ENCODE results near the gene TNFRSF8.

The TNFRSF8 gene

DNA sequence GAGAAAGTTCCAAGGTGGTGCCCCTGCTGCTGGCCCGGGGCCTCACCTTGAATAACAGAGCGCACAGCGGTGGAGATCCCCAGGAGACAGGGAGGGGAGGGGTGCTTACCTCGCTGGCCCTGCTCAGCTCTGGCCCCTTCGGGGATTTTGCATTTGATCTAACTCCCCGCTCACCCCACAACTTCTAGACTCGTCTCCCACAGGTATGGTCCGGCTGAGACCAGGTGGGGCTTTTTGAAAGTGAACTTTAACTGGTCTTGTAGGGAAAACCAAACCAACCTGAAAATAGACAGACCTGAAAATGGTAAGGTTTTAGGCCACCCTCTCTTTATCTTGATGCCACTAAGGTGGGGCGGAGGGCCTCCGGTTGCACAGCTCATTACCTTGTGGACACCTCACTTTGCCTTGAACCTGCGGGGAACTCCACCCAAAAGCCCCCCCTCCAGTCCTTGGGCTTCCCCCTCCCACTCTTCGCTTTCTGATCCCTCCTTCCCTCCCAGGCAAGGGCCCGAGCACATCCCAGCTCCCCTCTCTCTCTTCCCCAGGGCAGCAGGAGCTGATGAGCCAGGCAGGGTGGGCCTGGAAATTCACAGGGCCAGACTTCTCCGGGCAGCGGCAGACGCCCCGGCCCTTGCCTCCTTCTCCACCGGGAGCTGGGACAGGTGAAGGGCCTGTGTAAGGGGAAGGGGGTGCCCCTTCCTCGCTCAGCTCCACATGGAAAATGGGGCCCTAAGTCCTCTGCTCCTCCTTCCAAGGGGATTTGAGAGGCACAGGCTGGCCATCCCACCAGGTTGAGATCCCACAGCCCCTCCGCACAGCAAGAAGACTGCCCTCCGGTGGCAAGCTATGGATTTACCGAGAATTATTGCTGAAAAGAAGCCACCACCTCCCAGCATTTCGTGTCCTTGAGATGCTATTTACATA, 16.1 kb downstream of the TNFRSF8 start:
- Histone ChIP-seq H3K4me3 (ENCODE audit: severe bottlenecking) (no peak overlapping the region), H3K27ac (ENCODE audit: poor library complexity, severe bottlenecking) (no peak overlapping the region), H3K27me3 (ENCODE audit: insufficient read depth, poor library complexity, severe bottlenecking) (no peaks in the 10 kb centered on the region), H3K36me3 (ENCODE audit: low read depth) (no peaks in the 10 kb centered on the region), H3K4me1 (ENCODE audit: insufficient read depth, poor library complexity, severe bottlenecking) (no peaks in the 10 kb centered on the region), H3K9me3 (ENCODE audit: severe bottlenecking) (peaks cover 2% of the 10 kb centered on the region)
- TF ChIP-seq, protein P1, sequence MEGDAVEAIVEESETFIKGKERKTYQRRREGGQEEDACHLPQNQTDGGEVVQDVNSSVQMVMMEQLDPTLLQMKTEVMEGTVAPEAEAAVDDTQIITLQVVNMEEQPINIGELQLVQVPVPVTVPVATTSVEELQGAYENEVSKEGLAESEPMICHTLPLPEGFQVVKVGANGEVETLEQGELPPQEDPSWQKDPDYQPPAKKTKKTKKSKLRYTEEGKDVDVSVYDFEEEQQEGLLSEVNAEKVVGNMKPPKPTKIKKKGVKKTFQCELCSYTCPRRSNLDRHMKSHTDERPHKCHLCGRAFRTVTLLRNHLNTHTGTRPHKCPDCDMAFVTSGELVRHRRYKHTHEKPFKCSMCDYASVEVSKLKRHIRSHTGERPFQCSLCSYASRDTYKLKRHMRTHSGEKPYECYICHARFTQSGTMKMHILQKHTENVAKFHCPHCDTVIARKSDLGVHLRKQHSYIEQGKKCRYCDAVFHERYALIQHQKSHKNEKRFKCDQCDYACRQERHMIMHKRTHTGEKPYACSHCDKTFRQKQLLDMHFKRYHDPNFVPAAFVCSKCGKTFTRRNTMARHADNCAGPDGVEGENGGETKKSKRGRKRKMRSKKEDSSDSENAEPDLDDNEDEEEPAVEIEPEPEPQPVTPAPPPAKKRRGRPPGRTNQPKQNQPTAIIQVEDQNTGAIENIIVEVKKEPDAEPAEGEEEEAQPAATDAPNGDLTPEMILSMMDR (IDR thresholded peaks at IDR 0.05; ENCODE audit: poor library complexity, severe bottlenecking), result peak; percentile 52
- DNase-seq (ENCODE audit: low spot score) (no peak), ATAC-seq (ENCODE audit: low read depth) (0 out of 3 replicates have a peak, but pooled peaks have one; percentile 27)

DNA sequence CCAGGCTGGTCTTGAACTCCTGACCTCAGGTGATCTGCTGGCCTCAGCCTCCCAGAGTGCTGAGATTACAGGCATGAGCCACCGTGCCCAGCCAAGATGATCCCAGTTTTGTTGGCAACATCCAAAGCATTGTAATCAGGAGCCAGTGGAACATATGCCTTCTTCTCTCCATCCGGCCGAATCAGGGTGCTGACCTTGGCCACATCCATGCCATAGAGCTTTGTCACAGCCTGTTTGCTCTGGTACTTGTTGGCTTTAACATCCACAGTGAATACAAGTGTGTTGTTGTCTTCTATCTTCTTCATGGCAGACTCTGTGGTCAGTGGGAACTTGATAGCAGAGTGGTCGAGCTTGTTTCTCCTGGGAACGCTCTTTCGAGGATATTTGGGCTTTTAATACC, 17.1 kb downstream of the TNFRSF8 start:
- H3K36me3 ChIP-seq (ENCODE audit: low read depth), result no peaks in the 10 kb centered on the region
- no peak overlapping the region for H3K4me3 ChIP-seq (ENCODE audit: severe bottlenecking)
- ATAC-seq (ENCODE audit: low read depth) (no peak), DNase-seq (ENCODE audit: low spot score) (no peak)
- no peak overlapping the region for H3K27ac ChIP-seq (ENCODE audit: poor library complexity, severe bottlenecking)
- TF ChIP-seq, protein P1 (IDR thresholded peaks at IDR 0.05; ENCODE audit: poor library complexity, severe bottlenecking), result no peak
- H3K9me3 ChIP-seq (ENCODE audit: severe bottlenecking), result peaks cover 2% of the 10 kb centered on the region
- no peaks in the 10 kb centered on the region for H3K4me1 ChIP-seq (ENCODE audit: insufficient read depth, poor library complexity, severe bottlenecking)
- no peaks in the 10 kb centered on the region for H3K27me3 ChIP-seq (ENCODE audit: insufficient read depth, poor library complexity, severe bottlenecking)

DNA sequence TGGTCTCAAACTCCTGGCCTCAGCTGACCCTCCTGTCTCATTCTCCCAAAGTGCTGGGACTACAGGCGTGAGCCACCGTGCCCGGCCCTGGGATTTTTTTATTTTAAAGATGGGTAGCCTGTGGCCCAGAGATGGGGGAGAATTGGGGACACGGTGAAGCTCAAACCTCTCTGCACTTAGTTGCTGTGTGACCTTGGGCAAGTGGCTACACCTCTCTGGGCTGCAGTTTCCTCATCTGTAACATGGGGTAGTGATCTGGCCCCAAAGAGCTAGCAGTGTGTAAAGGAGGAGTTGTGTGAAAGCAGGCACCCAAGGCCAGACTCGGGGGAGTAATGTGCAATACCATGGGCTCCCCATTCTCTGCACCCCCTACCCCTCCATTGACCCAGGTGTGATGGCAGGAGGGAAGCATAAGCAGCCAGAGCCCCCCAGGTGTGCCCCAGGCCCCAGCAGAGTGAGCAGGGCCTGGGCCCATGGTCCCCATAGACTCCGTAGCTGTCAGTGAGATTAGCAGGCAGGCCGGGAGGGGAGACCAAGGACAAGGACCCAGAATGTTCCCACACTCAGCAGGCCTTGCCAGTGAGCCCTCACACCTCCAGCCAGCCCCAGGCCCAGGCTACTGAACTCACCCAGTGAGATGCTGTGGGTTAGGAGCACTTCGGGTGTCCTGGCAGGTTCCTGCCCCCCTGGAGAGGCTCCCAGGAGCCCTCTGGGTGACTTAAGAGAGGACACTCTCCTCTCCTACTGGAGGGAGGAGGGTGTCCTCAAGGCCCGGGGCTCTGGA, 17.9 kb downstream of the TNFRSF8 start:
- DNase-seq (ENCODE audit: low spot score) (no peak), ATAC-seq (ENCODE audit: low read depth) (no peak)
- Histone ChIP-seq H3K9me3 (ENCODE audit: severe bottlenecking) (no peaks in the 10 kb centered on the region), H3K4me1 (ENCODE audit: insufficient read depth, poor library complexity, severe bottlenecking) (no peaks in the 10 kb centered on the region), H3K36me3 (ENCODE audit: low read depth) (no peaks in the 10 kb centered on the region), H3K27me3 (ENCODE audit: insufficient read depth, poor library complexity, severe bottlenecking) (no peaks in the 10 kb centered on the region), H3K27ac (ENCODE audit: poor library complexity, severe bottlenecking) (no peak overlapping the region), H3K4me3 (ENCODE audit: severe bottlenecking) (no peak overlapping the region)
- TF ChIP-seq, protein P1 (IDR thresholded peaks at IDR 0.05; ENCODE audit: poor library complexity, severe bottlenecking), result no peak

DNA sequence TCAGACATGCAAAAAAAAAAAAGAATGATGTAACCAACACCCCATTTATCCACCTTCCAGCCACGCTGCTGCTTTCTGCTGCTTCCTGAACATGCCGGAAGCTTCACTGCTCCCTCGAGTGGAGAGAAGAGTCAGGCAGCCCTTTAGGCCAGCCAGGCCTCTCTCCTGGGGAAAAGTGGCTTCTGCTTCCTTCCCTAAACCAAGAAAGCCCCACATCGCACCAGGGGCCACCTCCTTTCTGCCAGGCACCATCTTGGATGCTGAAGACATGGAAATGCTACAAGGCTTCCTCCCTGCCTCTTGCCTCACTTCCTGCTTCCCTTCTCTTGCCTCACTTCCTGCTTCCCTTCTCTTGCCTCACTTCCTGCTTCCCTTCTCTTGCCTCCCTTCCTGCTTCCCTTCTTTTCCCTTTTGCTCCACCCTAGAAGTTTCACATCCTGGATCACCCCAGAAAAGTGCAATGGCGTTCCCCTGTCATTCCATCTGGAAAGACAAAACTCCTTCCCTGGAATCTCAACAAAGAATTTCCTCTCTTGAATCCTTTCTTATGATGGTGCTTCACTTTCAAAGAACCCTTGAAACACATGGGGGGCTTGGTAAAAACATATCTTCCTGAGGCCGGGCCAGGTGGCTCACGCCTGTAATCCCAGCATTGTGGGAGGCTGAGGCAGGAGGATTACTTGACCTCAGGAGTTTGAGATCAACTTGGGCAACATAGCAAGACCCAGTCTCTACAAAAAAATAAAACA, 18.7 kb downstream of the TNFRSF8 start:
- Histone ChIP-seq H3K27me3 (ENCODE audit: insufficient read depth, poor library complexity, severe bottlenecking) (no peaks in the 10 kb centered on the region), H3K9me3 (ENCODE audit: severe bottlenecking) (no peaks in the 10 kb centered on the region), H3K4me3 (ENCODE audit: severe bottlenecking) (no peak overlapping the region), H3K4me1 (ENCODE audit: insufficient read depth, poor library complexity, severe bottlenecking) (no peaks in the 10 kb centered on the region), H3K36me3 (ENCODE audit: low read depth) (no peaks in the 10 kb centered on the region), H3K27ac (ENCODE audit: poor library complexity, severe bottlenecking) (no peak overlapping the region)
- TF ChIP-seq, protein P1 (IDR thresholded peaks at IDR 0.05; ENCODE audit: poor library complexity, severe bottlenecking), result no peak
- DNase-seq (ENCODE audit: low spot score) (no peak), ATAC-seq (ENCODE audit: low read depth) (no peak)

Measured in RWPE2 (cell line).